ENCODE data around the gene PLXNC1.

Gene PLXNC1

GRCh38 chr12:94157981-94158411 lies 9.6 kb downstream of the PLXNC1 start:
- DNase-seq (ENCODE audit: low spot score), result no peak

- no peak for DNase-seq (ENCODE audit: low spot score)
Observed at GRCh38 chr12:94158666-94159065, 10.3 kb downstream of the PLXNC1 start.

GRCh38 chr12:94162108-94162507 lies 13.7 kb downstream of the PLXNC1 start:
- no peak for DNase-seq (ENCODE audit: low spot score)

- no peak for DNase-seq (ENCODE audit: low spot score)
Observed at GRCh38 chr12:94163850-94164249, 15.5 kb downstream of the PLXNC1 start.

- no peak for DNase-seq (ENCODE audit: low spot score)
Observed at GRCh38 chr12:94165138-94165537, 16.8 kb downstream of the PLXNC1 start.

- no peak for DNase-seq (ENCODE audit: low spot score)
Observed at GRCh38 chr12:94165670-94166364, 17.4 kb downstream of the PLXNC1 start.

- DNase-seq (ENCODE audit: low spot score), result no peak
Observed at GRCh38 chr12:94167071-94167755, 18.8 kb downstream of the PLXNC1 start.

- no peak for DNase-seq (ENCODE audit: low spot score)
Observed at GRCh38 chr12:94167756-94168416, 19.5 kb downstream of the PLXNC1 start.

GRCh38 chr12:94169495-94169894 lies 21.1 kb downstream of the PLXNC1 start:
- no peak for DNase-seq (ENCODE audit: low spot score)

- no peak for DNase-seq (ENCODE audit: low spot score)
Observed at GRCh38 chr12:94169966-94170689, 21.8 kb downstream of the PLXNC1 start.

- no peak for DNase-seq (ENCODE audit: low spot score)
Observed at GRCh38 chr12:94170690-94171594, 22.6 kb downstream of the PLXNC1 start.

- no peak for DNase-seq (ENCODE audit: low spot score)
Observed at GRCh38 chr12:94171595-94171930, 23.2 kb downstream of the PLXNC1 start.

GRCh38 chr12:94172031-94172430 lies 23.7 kb downstream of the PLXNC1 start:
- no peak for DNase-seq (ENCODE audit: low spot score)

- DNase-seq (ENCODE audit: low spot score), result no peak
Observed at GRCh38 chr12:94172973-94173372, 24.6 kb downstream of the PLXNC1 start.

- no peak for DNase-seq (ENCODE audit: low spot score)
Observed at GRCh38 chr12:94173660-94174265, 25.4 kb downstream of the PLXNC1 start.

- DNase-seq (ENCODE audit: low spot score), result peak; percentile 50
Observed at GRCh38 chr12:94174576-94174975, 26.2 kb downstream of the PLXNC1 start.

- DNase-seq (ENCODE audit: low spot score), result no peak
Observed at GRCh38 chr12:94175763-94176668, 27.6 kb downstream of the PLXNC1 start.

- no peak for DNase-seq (ENCODE audit: low spot score)
Observed at GRCh38 chr12:94178054-94178453, 29.7 kb downstream of the PLXNC1 start.

GRCh38 chr12:94178882-94179281 lies 30.5 kb downstream of the PLXNC1 start:
- DNase-seq (ENCODE audit: low spot score), result no peak

- DNase-seq (ENCODE audit: low spot score), result no peak
Observed at GRCh38 chr12:94179723-94180122, 31.3 kb downstream of the PLXNC1 start.

All from pons (tissue), 1 donor.